ENCODE data around the gene OXCT1. TPM values are rescaled to one million over a fixed set of nuclear protein-coding genes. Genes with fewer than 3 reads are reported as not detected.

The OXCT1 gene
- total and polyA plus RNA-seq, 9 of the 15 experiments (the other 6 are each of a cell fraction or from before 2014, with no cell fraction given) = 24.7 to 61.2 (median 41.9) TPM

DNA sequence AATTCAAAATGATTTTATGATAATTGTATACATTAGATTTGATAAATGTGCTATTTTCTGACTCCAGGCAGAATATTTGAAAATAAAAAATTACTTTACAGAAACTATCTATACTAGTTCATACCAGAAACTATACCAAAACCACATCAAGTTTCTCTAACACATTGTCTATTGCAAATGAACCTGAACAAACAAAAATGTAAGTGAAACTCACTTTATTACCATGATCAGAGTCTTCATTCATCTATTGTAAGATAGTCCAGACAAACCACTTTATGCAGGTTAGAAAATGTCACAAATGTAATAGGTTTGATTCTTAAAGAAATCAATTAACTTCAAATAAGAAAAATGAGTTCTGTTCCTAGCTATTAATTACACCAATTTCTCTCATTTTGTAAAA, 99.4 kb downstream of the OXCT1 start (continued):
- TF ChIP-seq MECOM (CRISPR knock-in tag; IDR thresholded peaks at IDR 0.05) = no peak
- TF ChIP-seq, protein P1, sequence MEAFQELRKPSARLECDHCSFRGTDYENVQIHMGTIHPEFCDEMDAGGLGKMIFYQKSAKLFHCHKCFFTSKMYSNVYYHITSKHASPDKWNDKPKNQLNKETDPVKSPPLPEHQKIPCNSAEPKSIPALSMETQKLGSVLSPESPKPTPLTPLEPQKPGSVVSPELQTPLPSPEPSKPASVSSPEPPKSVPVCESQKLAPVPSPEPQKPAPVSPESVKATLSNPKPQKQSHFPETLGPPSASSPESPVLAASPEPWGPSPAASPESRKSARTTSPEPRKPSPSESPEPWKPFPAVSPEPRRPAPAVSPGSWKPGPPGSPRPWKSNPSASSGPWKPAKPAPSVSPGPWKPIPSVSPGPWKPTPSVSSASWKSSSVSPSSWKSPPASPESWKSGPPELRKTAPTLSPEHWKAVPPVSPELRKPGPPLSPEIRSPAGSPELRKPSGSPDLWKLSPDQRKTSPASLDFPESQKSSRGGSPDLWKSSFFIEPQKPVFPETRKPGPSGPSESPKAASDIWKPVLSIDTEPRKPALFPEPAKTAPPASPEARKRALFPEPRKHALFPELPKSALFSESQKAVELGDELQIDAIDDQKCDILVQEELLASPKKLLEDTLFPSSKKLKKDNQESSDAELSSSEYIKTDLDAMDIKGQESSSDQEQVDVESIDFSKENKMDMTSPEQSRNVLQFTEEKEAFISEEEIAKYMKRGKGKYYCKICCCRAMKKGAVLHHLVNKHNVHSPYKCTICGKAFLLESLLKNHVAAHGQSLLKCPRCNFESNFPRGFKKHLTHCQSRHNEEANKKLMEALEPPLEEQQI (IDR thresholded peaks at IDR 0.05) = no peak
- TF ChIP-seq, protein P2, sequence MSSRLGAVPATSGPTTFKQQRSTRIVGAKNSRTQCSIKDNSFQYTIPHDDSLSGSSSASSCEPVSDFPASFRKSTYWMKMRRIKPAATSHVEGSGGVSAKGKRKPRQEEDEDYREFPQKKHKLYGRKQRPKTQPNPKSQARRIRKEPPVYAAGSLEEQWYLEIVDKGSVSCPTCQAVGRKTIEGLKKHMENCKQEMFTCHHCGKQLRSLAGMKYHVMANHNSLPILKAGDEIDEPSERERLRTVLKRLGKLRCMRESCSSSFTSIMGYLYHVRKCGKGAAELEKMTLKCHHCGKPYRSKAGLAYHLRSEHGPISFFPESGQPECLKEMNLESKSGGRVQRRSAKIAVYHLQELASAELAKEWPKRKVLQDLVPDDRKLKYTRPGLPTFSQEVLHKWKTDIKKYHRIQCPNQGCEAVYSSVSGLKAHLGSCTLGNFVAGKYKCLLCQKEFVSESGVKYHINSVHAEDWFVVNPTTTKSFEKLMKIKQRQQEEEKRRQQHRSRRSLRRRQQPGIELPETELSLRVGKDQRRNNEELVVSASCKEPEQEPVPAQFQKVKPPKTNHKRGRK (tag; IDR thresholded peaks at IDR 0.05) = no peak
- no peak for TF ChIP-seq ZNF75A (CRISPR knock-in tag; IDR thresholded peaks at IDR 0.05)
- TF ChIP-seq EP400 (IDR thresholded peaks at IDR 0.05) = no peak
- TF ChIP-seq PCBP1 (IDR thresholded peaks at IDR 0.05; ENCODE audit: low read depth, low read length, poor library complexity, severe bottlenecking) = no peak

DNA sequence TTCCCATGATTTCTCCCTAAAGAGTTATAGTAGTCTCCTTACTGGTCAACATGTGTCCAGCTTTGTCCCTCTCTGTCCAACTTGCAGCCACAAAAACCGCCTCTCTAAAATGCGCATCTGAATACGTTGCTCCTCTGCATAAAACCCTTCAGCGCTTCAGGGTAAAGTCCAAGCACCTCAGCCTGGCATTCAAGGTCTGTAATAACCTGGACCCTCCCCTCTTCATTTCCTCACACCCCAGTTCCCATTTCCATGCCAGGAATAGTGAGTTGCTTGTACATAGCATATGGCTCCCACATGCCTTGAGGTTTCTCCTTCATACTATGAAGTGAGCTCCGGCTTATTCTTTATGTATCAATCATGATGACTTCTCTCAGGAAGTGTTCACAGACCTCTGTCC, 101.5 kb downstream of the OXCT1 start:
- intact Hi-C loops (cut with micrococcal nuclease) = no loop called here
- CTCF ChIA-PET (ENCODE audit: low intra/inter-chr PET ratio) = no interaction called here
- POLR2A ChIA-PET = interaction anchor here (0.9 to 1.9 kb wide), 3 partner anchors 9 to 18 kb away, joined by 3 to 9 read pairs (median 3); no protein-coding TSS in a partner anchor
- TF ChIP-seq NFE2 (IDR thresholded peaks at IDR 0.05; ENCODE audit: low read depth) (no peak), TGIF2 (CRISPR knock-in tag; IDR thresholded peaks at IDR 0.05) (no peak), EP300 (IDR thresholded peaks at IDR 0.05; ENCODE audit: low read length) (no peak), ZNF311 (CRISPR knock-in tag; IDR thresholded peaks at IDR 0.05) (no peak), RBM15 (IDR thresholded peaks at IDR 0.05; ENCODE audit: insufficient read depth, low read length) (no peak), DIDO1 (tag; IDR thresholded peaks at IDR 0.05; ENCODE audit: low read depth) (no peak), BRD4 (IDR thresholded peaks at IDR 0.05) (no peak), PURB (CRISPR knock-in tag; IDR thresholded peaks at IDR 0.05; ENCODE audit: low read depth) (no peak), SP1 (CRISPR knock-in tag; IDR thresholded peaks at IDR 0.05) (no peak), HSF4 (CRISPR knock-in tag; IDR thresholded peaks at IDR 0.05; ENCODE audit: borderline replicate concordance) (no peak), SMAD3 (CRISPR knock-in tag; conservative IDR thresholded peaks at IDR 0.05) (no peak), HNRNPUL1 (IDR thresholded peaks at IDR 0.05; ENCODE audit: low read length) (no peak), SRSF7 (optimal IDR thresholded peaks at IDR 0.05; ENCODE audit: low read depth, low read length) (no peak), GTF2E2 (tag; IDR thresholded peaks at IDR 0.05) (no peak)

More for the DNA sequence above, 101.5 kb downstream of the OXCT1 start:
- in situ Hi-C loops (cut with MboI) = no loop called here
- 54% methylated on average over 5 of the region's 5 CpGs for WGBS (ENCODE audit: insufficient coverage, low coverage, missing lambda C conversion rate)
- H3K4me1 ChIP-seq (replicated peaks in 1 of 2; ENCODE audit: control insufficient read depth in 2 of 2, insufficient read depth in 2 of 2, low read length in 2 of 2) = no peaks in the 10 kb centered on the region
- no peak overlapping the region for H2AFZ ChIP-seq (ENCODE audit: low read depth, low read length)
- H3K9me1 ChIP-seq (ENCODE audit: control insufficient read depth, insufficient read depth, low read length) = no peaks in the 10 kb centered on the region
- no peak for ATAC-seq
- no peak overlapping the region for H3K4me2 ChIP-seq (ENCODE audit: insufficient read depth, low read length)
- no peaks in the 10 kb centered on the region for H3K27me3 ChIP-seq (ENCODE audit: control insufficient read depth in 2 of 2, insufficient read depth in 2 of 2, low read length in 2 of 2)
- no peak overlapping the region for H3K27ac ChIP-seq (ENCODE audit: extremely low read depth, low read depth, low read length)
- H3K4me3 ChIP-seq = no peak overlapping the region
- no TSS peak for BruUV-seq (replicated peaks)
- H4K20me1 ChIP-seq (replicated peaks; ENCODE audit: control insufficient read depth, insufficient read depth, low read length) = no peaks in the 10 kb centered on the region
- H3K9me3 ChIP-seq (replicated peaks; ENCODE audit: control insufficient read depth, insufficient read depth, low read depth, low read length) = no peaks in the 10 kb centered on the region
- H3K9ac ChIP-seq (ENCODE audit: insufficient read depth in 1 of 2, low read depth in 2 of 2, low read length in 2 of 2) = no peak overlapping the region
- no peaks in the 10 kb centered on the region for H3K36me3 ChIP-seq (ENCODE audit: control insufficient read depth, insufficient read depth, low read length)
- no peak for FAIRE-seq
- DNase-seq (ENCODE audit: extremely low read depth in 1 of 4, low spot score in 3 of 4) = no peak
- H3K79me2 ChIP-seq (ENCODE audit: control insufficient read depth, insufficient read depth, low read length) = no peaks in the 10 kb centered on the region

Measured in K562 (cell line).